K562 (cell line): Measurements from ENCODE around the gene ZFP92. TPM values are rescaled to one million over a fixed set of nuclear protein-coding genes. Genes with fewer than 3 reads are reported as not detected.

ENCODE experiments used
- ATAC-seq: fragments of 200-7000 bp; cut with Tn5 transposase; 3 replicates; pipeline ENCODE4 v1.9.1; 2020; ENCODE audit warnings: moderate library complexity
- BruUV-seq: library from RNA; stranded (reverse); fragments of 400-500 nt; replicated peaks from 2 replicates; lab custom pipeline; 2021; lab: Mats Ljungman, UMichigan
- CTCF ChIA-PET: fragments of 300-600 bp; formaldehyde crosslinking; extraction: SDS; loops from one replicate; lab custom pipeline; 2021; ENCODE audit warnings: low intra/inter-chr PET ratio; lab: Yijun Ruan, JAX
- POLR2A ChIA-PET: fragments of 300-600, 350-650 bp; sonication (Branson Sonifier 250); formaldehyde crosslinking; extraction: SDS; loops from one replicate; lab custom pipeline; 2021; ENCODE audit warnings: antibody characterized with exemption, inconsistent platforms; lab: Yijun Ruan, JAX
- DNase-seq, 4 experiments: peaks; one replicate each; pipeline versions ENCODE4 v3.0.0 to v3.0.0-alpha.2; 2011 to 2018; ENCODE audit warnings: low spot score in 3 of 4, mixed read lengths in 3 of 4; ENCODE audit errors: extremely low read depth in 1 of 4
- FAIRE-seq: peaks from 2 replicates; lab custom pipeline; 2011; peaks lifted over from hg19 to GRCh38; lab: Jason Lieb, UNC
- H2AFZ ChIP-seq: 2 replicates; pipeline ENCODE4 v1.6.0; 2011; ENCODE audit warnings: low read depth, low read length, control low read depth, inconsistent platforms
- H3K27ac ChIP-seq: fragments of 200-600 bp; 3 replicates; pipeline ENCODE4 v1.8.0; 2011; ENCODE audit warnings: low read depth, mild to moderate bottlenecking, control low read depth, inconsistent platforms, low read length, moderate library complexity, mixed read lengths; ENCODE audit errors: extremely low read depth
- H3K27me3 ChIP-seq, 2 experiments: fragments of 300-600 bp in 1 of 2; 2 replicates in 1 of 2; 3 replicates in 1 of 2; pipeline versions ENCODE4 v1.6.0 to v1.8.0; 2011; ENCODE audit warnings: inconsistent platforms in 2 of 2, low read length in 2 of 2, mild to moderate bottlenecking in 1 of 2, mixed read lengths in 1 of 2, moderate library complexity in 1 of 2; ENCODE audit not compliant: control insufficient read depth in 2 of 2, insufficient read depth in 2 of 2
- H3K36me3 ChIP-seq: fragments of 300-600 bp; 3 replicates; pipeline ENCODE4 v1.8.0; 2011; ENCODE audit warnings: mild to moderate bottlenecking, low read length, inconsistent platforms; ENCODE audit not compliant: control insufficient read depth, insufficient read depth
- H3K4me1 ChIP-seq, 2 experiments: fragments of 200-600 bp in 1 of 2; replicated peaks in 1 of 2; 2 replicates in 1 of 2; 3 replicates in 1 of 2; pipeline versions ENCODE4 v1.5.1 to v1.8.0; 2011; ENCODE audit warnings: inconsistent platforms in 2 of 2, low read length in 2 of 2, mild to moderate bottlenecking in 1 of 2, mixed read lengths in 1 of 2, moderate library complexity in 1 of 2; ENCODE audit not compliant: control insufficient read depth in 2 of 2, insufficient read depth in 2 of 2
- H3K4me2 ChIP-seq: 2 replicates; pipeline ENCODE4 v1.6.1; 2011; ENCODE audit warnings: low read length, control low read depth, inconsistent platforms, mixed read lengths; ENCODE audit not compliant: insufficient read depth
- H3K4me3 ChIP-seq: fragments of 200-600 bp; sonication (generic), shearing (Covaris generic); 2 replicates; pipeline ENCODE4 v1.5.1; 2016; ENCODE audit warnings: control low read depth, inconsistent platforms
- H3K79me2 ChIP-seq: fragments of 200-600 bp; 3 replicates; pipeline ENCODE4 v1.8.0; 2011; ENCODE audit warnings: low read length, inconsistent platforms; ENCODE audit not compliant: control insufficient read depth, insufficient read depth
- H3K9ac ChIP-seq, 2 experiments: 2 replicates each; pipeline versions ENCODE4 v1.6.0 to v1.6.1; 2011; ENCODE audit warnings: low read depth in 2 of 2, low read length in 2 of 2, control low read depth in 1 of 2, inconsistent platforms in 1 of 2, mild to moderate bottlenecking in 1 of 2, mixed read lengths in 1 of 2; ENCODE audit not compliant: insufficient read depth in 1 of 2
- H3K9me1 ChIP-seq: one replicate; pipeline ENCODE4 v1.6.0; 2011; ENCODE audit warnings: inconsistent platforms, mild to moderate bottlenecking, low read length, moderate library complexity; ENCODE audit not compliant: control insufficient read depth, insufficient read depth
- H3K9me3 ChIP-seq: replicated peaks from 2 replicates; pipeline ENCODE4 v1.5.1; 2011; ENCODE audit warnings: low read depth, low read length, inconsistent platforms; ENCODE audit not compliant: control insufficient read depth, insufficient read depth
- H4K20me1 ChIP-seq: replicated peaks from 2 replicates; pipeline ENCODE4 v1.6.1; 2011; ENCODE audit warnings: low read length, inconsistent platforms, mixed read lengths; ENCODE audit not compliant: control insufficient read depth, insufficient read depth
- BRCA1 ChIP-seq, 2 experiments: fragments of 450-650 bp in 1 of 2; sonication (generic) in 1 of 2; formaldehyde crosslinking in 1 of 2; IDR thresholded peaks; 2 replicates each; pipeline versions ENCODE4 v1.5.0 to v1.6.1; 2017 to 2020; ENCODE audit warnings: mild to moderate bottlenecking in 1 of 2, missing genetic modification reagents in 1 of 2
- CTCFL ChIP-seq: IDR thresholded peaks from 2 replicates; pipeline ENCODE4 v1.6.1; 2011; ENCODE audit warnings: borderline replicate concordance, low read depth, mild to moderate bottlenecking, moderate library complexity, low read length; ENCODE audit not compliant: insufficient read depth, poor library complexity, severe bottlenecking
- ILF3 ChIP-seq: fragments of 450-650 bp; IDR thresholded peaks from 2 replicates; pipeline ENCODE4 v1.6.1; 2018; ENCODE audit warnings: antibody characterized with exemption, mild to moderate bottlenecking, moderate library complexity, borderline replicate concordance
- NFE2L1 ChIP-seq: fragments of 450-650 bp; IDR thresholded peaks from 2 replicates; pipeline ENCODE4 v1.6.1; 2016; ENCODE audit warnings: missing genetic modification characterization, low read depth, mild to moderate bottlenecking, missing compliant biosample characterization, moderate library complexity, borderline replicate concordance
- RNF219 ChIP-seq: fragments of 250-450 bp; sonication (Bioruptor Pico); IDR thresholded peaks from 2 replicates; pipeline ENCODE4 v1.5.0; 2022; ENCODE audit warnings: mild to moderate bottlenecking
- SMARCE1 ChIP-seq: fragments of 450-650 bp; IDR thresholded peaks from 2 replicates; pipeline ENCODE4 v1.7.1; 2016; ENCODE audit warnings: mild to moderate bottlenecking
- XRCC3 ChIP-seq: fragments of 450-650 bp; IDR thresholded peaks from 2 replicates; pipeline ENCODE4 v1.6.1; 2017; ENCODE audit warnings: mild to moderate bottlenecking, moderate library complexity
- YY1 ChIP-seq, 3 experiments: IDR thresholded peaks; 2 replicates each; pipeline ENCODE4 v1.6.1; 2011; ENCODE audit warnings: low read length in 2 of 3, mild to moderate bottlenecking in 2 of 3, moderate library complexity in 2 of 3, borderline replicate concordance in 1 of 3, control low read depth in 1 of 3, low read depth in 1 of 3; ENCODE audit not compliant: insufficient read depth in 3 of 3, insufficient replicate concordance in 2 of 3, control insufficient read depth in 1 of 3, insufficient read length in 1 of 3; ENCODE audit errors: extremely low read depth in 1 of 3
- ZBTB5 ChIP-seq: fragments of 450-650 bp; IDR thresholded peaks from 2 replicates; pipeline ENCODE4 v1.6.1; 2017; ENCODE audit warnings: antibody characterized with exemption
- ZEB2 ChIP-seq: fragments of 450-650 bp; IDR thresholded peaks from 2 replicates; pipeline ENCODE4 v1.6.1; 2016
- ZNF347 ChIP-seq: fragments of 450-650 bp; formaldehyde crosslinking; IDR thresholded peaks from 2 replicates; pipeline ENCODE4 v1.4.0; 2020; ENCODE audit warnings: low read depth, mild to moderate bottlenecking, moderate library complexity
- ZNF384 ChIP-seq: IDR thresholded peaks from 2 replicates; pipeline ENCODE4 v1.6.1; 2012; ENCODE audit warnings: low read depth, low read length, improper control_type of control experiment
- WGBS: fragments of 100-300 bp; shearing (Covaris generic); methylation state at CpG from one replicate; pipeline ENCODE4 v1.1.6; 2016; ENCODE audit warnings: low coverage, mixed read lengths; ENCODE audit not compliant: insufficient coverage; ENCODE audit errors: missing lambda C conversion rate; 5-methylcytosine and 5-hydroxymethylcytosine counted together
- in situ Hi-C: fragments of 300-500 bp; cut with MboI; formaldehyde crosslinking; loops from 4 replicates; pipeline ENCODE4 v1.15.0; 2018; ENCODE audit warnings: inconsistent platforms, mixed read lengths
- intact Hi-C: fragments of 100-400 bp; cut with micrococcal nuclease; formaldehyde crosslinking; loops from 2 replicates; pipeline ENCODE4 v1.14.2; 2022
- polyA plus RNA-seq, 8 experiments: library from polyadenylated mRNA; depleted of rRNA in 4 of 8; stranded (reverse) in 5 of 8; unstranded in 3 of 8; fragments of >200 nt; fragmentation: Nextera tagmentation in 2 of 8; fragmentation: Illumina TruSeq in 1 of 8; extraction: Ambion mirVana in 2 of 8; extraction: Trizol in 1 of 8; gene quantifications; 2 replicates each; pipeline versions ENCODE4 v1.2.1 to v1.2.3, GENCODE V29; 2011 to 2014; ENCODE audit warnings: inconsistent platforms in 1 of 8, missing spikeins in 1 of 8
- total RNA-seq, 7 experiments: library from RNA; depleted of rRNA in 6 of 7; stranded (reverse); fragments of >200 nt in 6 of 7; fragmentation: Illumina TruSeq in 2 of 7; extraction: Trizol in 2 of 7; gene quantifications; 2 replicates each; pipeline versions ENCODE4 v1.2.1 to v1.2.3, GENCODE V29; 2011 to 2021; ENCODE audit warnings: low replicate concordance in 1 of 7

Gene ZFP92
- total and polyA plus RNA-seq, 9 of the 15 experiments (the other 6 are each of a cell fraction or from before 2014, with no cell fraction given): 0.32 to 3.3 (median 1.8) TPM

GRCh38 chrX:153433161-153433680, 21.9 kb downstream of the ZFP92 start:
- H2AFZ ChIP-seq: no peak overlapping the region
- H3K79me2 ChIP-seq: no peaks in the 10 kb centered on the region
- H3K4me1 ChIP-seq: no peaks in the 10 kb centered on the region; a peak in 1 of 5 replicates
- no peaks in the 10 kb centered on the region; the same call in 1 of the 2 replicates for H3K9me3 ChIP-seq
- WGBS: 11% methylated on average over 10 of the region's 12 CpGs
- peaks cover 7 to 15% of the 10 kb centered on the region in 2 experiments; a peak in 3 of 5 replicates for H3K27me3 ChIP-seq
- H3K27ac ChIP-seq: no peak overlapping the region
- intact Hi-C loops (loop anchor here (10.0 kb wide), 1 partner anchor 398 kb away; no protein-coding TSS in a partner anchor), in situ Hi-C loops (no loop called here)
- no peak overlapping the region for H3K4me2 ChIP-seq
- FAIRE-seq (no peak), ATAC-seq (no peak), DNase-seq (no peak)
- H3K36me3 ChIP-seq: no peaks in the 10 kb centered on the region
- no peaks in the 10 kb centered on the region for H4K20me1 ChIP-seq
- CTCF ChIA-PET: no interaction called here
- H3K4me3 ChIP-seq: no peak overlapping the region
- no peak overlapping the region for H3K9ac ChIP-seq
- H3K9me1 ChIP-seq: no peaks in the 10 kb centered on the region
- BruUV-seq: no TSS peak
- POLR2A ChIA-PET: interaction anchor here (0.8 kb wide), 1 partner anchor 17 kb away, joined by 5 read pairs; no protein-coding TSS in a partner anchor
- TF ChIP-seq NFE2L1 (no peak), ZNF347 (CRISPR knock-in tag) (no peak), ZNF384 (no peak), ILF3 (no peak), XRCC3 (no peak), SMARCE1 (no peak), ZBTB5 (no peak), CTCFL (no peak), ZEB2 (no peak), BRCA1 (IDR thresholded peaks at IDR 0.05) (no peak), BRCA1 (CRISPR knock-in tag; IDR thresholded peaks at IDR 0.05) (no peak), RNF219 (CRISPR knock-in tag) (no peak), YY1 (IDR thresholded peaks at IDR 0.05; ENCODE audit: borderline replicate concordance in 1 of 3, control insufficient read depth in 1 of 3, extremely low read depth in 1 of 3, insufficient read depth in 3 of 3, insufficient read length in 1 of 3, insufficient replicate concordance in 2 of 3, low read depth in 1 of 3, low read length in 2 of 3) (no peak)
